Stimulated activated CD8-positive, alpha-beta memory T cell treated with anti-CD3 and anti-CD28 coated beads, Interleukin-7, amount 100 ng/mL, for 48 hours (primary cell): ENCODE data around the gene DNAJB8.
A peak's percentile ranks its signal among the peaks of the same experiment; 100 is the strongest.

ENCODE experiments used
- DNase-seq, 2 donors: peaks; one replicate each; pipeline ENCODE4 v3.0.0-alpha.2; 2020; ENCODE audit warnings: low read depth in 1 of 2; ENCODE audit errors: extremely low read depth in 1 of 2

DNAJB8 gene

GRCh38 chr3:128452120-128452519 lies 14.6 kb downstream of the DNAJB8 start:
- DNase-seq = no peak

GRCh38 chr3:128449111-128449638 lies 17.5 kb downstream of the DNAJB8 start:
- no peak for DNase-seq

DNA sequence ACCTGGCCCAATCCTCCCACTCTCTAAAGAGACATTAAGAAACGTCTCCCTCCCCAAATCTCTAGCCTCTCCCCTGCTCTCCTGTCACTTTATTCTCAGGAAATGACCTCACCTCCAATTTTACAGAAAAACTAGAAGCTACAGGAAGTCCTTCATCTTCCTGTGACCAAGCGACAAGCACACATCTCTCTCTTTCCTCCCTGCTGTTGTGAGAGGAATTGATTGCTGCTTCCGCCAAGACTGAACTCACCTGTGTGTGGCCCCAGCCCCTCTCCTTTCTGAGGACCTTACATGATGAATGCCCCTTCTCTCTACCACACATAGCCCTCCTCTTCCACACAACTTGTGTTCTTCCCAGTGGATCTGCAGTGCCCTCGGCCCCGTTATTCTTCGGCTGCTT lies 18.2 kb downstream of the DNAJB8 start:
- peak in 1 of 2 donors; percentile 4 for DNase-seq

DNA sequence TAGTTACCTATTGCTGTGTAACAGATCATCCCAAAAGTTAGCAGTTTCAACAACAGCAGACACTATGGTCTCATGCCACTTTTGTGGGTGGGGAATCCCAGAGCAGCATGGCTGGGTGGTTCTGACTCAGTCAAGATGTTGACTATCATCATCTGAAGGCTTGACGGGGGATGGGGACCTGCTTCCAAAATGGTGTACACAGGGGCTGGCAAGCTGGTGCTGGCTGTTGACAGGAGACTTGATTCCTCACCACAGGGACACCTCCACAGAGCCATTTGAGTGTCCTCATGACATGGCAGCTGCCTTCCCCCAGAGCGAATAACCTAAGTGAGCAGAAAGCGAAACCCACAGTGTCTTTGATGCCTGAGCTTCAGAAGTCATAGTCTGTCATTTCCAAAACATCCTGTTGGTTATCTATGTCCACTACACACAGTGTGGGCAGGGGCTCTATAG lies 19.1 kb downstream of the DNAJB8 start:
- DNase-seq = peak; percentile 39 to 82

GRCh38 chr3:128446821-128447220 lies 19.9 kb downstream of the DNAJB8 start:
- DNase-seq = no peak

DNA sequence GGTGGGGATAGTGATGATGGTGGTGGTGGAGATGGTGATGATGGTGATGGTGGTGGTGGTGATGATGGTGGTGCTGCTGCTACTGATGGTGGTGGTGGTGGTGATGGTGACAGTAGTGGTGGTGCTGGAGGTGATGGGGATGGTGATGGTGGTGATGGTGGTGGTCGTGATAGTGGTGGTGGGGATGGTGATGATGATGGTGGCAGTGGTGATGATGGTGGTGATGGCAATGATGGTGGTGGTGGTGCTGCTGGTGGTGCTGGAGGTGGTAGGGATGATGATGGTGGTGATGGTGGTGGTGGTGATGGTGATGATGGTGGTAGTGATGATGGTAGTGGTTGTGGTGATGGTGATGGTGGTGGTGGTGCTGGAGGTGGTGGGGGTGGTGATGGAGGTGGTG lies 21.3 kb downstream of the DNAJB8 start:
- no peak for DNase-seq

DNA sequence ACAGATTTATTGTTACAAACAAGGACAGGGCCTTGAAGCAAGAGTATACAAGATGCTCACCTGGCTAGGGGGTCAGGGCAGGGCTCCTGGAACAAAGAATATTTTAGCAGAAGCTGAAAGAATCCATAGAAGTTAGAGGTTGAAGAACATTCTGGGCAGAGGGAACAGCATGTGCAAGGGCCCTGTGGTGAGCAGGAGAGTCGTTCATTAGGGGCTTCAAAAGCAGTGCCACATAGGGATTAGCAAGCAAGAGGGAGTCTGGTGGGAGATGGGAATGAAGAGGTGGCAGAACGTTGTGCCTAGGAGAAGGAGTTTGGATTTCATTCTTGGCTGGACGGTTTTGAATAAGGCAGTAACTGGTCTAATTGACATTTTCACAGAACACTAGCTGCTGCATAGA lies 22.9 kb downstream of the DNAJB8 start:
- no peak for DNase-seq

DNA sequence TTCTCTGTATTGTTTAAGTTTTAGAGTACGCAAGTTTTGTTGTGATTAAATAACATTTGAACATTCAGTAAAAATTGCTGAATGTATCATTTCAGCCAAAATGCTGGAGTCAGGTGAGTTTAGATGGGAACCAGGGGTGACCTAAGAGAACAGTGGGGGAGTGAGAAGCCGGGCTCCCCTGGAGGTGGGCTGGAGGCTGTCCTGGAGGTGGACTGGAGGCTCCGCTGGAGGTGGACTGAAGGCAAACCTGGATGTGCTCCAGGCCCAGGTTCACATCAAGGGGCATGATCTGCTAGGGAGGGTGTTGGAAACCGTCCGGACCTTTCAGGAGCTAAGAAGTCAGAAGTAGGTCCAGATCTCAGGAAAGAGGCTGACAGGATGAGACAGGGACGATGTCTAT lies 23.7 kb downstream of the DNAJB8 start:
- DNase-seq = no peak

DNA sequence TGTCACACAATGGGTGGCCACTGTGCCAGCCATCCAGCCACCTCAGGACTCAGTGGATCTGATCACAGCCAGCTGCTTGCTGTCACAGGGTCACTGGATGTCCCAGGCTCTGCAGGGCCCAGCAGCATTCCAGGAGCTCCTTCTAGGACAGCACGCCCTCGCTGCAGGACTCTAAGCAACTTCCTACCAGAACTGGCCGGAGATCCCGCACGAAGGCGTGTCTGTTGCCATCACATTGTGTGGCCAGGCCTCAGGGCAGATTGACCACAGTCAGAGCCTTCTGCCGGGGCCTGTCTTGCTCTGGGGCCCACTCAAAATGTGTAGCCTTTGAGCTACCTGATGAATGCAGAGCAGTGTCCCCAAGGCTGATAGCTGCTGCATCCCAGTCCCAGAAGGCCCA lies 24.6 kb downstream of the DNAJB8 start:
- no peak for DNase-seq

- no peak for DNase-seq
Observed at GRCh38 chr3:128439226-128439625, 27.5 kb downstream of the DNAJB8 start.

DNA sequence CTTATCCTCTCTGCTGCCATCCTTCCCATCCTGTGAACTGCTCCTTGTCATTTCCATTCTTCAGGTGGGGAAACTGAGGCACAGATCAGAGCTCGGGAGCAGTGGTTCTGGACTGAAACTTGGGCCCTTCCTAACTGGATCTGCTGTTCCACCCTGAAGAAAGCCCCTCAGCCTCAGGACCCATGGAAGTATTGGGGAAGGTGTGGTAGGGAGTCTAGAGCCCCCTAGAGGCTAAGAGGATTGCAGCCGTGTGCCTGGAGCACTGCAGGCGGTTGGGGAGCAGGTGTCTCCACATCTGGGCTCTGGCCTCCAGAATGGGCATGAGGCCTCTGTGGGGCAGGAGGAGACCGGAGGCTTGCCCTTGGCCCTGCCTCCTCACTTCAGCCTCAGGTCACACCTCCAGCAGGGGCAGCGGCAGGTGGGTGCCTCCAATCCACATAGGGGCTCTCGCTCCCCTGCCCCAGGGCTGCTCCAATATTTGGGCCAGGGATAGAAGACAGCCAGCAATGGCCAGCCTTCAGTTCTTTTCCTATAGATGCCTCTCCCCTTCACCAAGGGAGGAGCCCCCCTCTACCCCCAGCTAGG lies 28.1 kb downstream of the DNAJB8 start:
- DNase-seq = no peak

GRCh38 chr3:128436214-128436613 lies 30.5 kb downstream of the DNAJB8 start:
- no peak for DNase-seq

DNA sequence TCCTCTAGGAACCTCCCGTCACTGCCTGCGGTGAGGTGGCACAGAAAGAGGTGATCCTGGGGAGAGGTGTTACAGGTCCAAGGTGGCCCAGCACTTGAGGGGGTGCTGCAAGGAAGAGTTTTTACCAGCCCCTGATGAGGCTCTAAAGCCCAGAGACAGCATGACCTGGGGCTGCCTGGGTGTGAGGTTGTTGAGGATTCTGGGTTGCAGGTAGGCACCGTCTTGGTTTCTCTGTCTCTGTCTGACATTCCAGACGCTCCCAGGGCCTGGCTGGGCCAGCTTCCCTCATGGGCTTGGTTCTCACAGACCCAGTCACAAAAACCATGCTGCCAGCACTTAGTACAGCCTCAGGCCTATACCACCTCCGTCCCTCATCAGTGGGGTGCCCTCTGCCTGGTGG lies 31.1 kb downstream of the DNAJB8 start:
- DNase-seq = no peak

DNA sequence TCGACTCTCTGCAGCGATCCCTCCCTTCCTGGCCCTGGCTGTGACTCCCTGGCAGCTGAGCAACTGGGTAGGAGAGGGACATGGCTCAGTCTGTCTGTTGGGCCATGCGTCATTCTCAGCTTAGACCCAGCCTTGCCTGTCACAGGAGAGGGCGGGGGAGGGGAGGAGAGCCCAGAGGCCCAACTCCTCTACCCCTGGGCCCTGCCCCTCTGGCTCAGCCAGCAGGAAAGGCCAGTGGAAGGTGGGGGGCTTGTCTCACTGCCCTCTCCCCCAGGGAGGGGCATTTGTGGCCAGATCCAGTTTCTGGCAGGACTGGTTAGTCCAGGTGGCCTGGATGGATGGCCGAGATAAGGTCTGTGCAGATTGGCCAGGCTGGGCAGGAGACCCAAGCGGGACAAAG lies 31.6 kb downstream of the DNAJB8 start:
- DNase-seq = no peak

DNA sequence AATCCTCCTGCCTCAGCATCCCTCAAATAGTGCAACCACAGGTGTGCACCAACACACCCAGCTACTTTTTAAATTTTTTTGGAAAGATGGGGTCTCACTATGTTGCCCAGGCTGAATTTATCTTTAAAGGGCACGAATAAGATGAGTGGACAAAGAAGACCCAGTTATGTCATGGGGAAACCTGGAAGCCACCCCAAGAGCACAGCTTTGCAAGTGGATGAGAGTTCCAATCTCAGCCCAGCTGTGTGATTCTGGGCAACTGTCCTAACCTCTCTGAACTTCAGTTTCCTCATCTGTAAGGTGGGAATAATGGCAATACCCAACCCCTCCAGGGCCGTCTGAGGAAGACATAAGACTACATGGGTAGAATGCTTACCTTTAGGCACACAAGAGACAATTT lies 32.2 kb downstream of the DNAJB8 start:
- no peak for DNase-seq

DNA sequence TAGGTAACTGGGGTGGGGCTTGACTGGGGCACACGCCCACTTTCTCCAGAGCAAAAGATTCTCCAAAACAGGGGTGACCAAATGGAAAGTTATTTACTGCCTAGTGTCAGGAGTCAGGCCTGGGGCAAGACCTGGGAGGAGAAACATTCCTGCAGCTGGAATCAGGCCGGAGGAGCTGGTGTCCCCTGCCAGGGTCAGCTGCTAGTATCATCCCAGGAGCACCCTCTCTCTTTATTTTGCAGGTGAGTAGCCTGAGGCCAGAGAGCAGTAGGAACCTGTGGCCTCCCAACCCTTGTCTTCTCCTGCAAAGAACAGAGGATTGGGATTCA lies 32.9 kb downstream of the DNAJB8 start:
- DNase-seq = no peak

- DNase-seq = no peak
Observed at GRCh38 chr3:128432971-128433836, 33.5 kb downstream of the DNAJB8 start.

DNA sequence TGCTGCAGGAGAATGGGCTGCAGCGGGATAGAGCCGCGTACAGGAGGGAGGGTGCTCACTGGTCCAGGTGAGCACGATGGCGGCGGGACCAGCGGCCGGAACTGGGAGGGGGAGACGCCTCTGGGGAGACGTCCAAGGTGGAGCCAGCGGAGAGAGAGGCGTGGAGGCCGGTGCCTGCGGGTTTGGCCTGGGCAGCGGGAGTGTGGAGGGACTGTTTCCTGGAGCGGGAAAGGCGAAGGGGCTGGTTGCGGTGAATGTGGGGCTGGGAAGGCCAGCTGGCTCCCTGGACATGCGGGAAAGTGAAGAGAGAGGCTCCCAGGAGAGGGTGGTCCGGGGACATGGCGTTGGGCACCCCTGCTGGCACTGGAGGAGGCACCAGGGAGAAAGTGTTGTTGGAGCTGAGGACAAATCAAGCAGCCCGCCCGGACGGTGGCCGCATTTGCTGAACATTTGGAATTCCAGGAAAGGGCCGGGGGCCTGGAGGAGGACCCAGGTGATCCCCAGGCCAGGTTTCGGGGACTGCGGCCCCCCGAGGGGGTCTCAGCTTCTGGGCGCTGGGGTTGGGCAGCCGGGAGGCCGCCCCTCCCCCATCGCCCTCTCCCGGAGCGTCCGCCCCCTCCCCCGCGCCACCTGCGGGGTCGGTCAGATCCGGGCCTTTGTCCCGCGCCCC lies 34.3 kb downstream of the DNAJB8 start:
- DNase-seq = no peak

- DNase-seq = no peak
Observed at GRCh38 chr3:128431803-128432300, 34.8 kb downstream of the DNAJB8 start.

DNA sequence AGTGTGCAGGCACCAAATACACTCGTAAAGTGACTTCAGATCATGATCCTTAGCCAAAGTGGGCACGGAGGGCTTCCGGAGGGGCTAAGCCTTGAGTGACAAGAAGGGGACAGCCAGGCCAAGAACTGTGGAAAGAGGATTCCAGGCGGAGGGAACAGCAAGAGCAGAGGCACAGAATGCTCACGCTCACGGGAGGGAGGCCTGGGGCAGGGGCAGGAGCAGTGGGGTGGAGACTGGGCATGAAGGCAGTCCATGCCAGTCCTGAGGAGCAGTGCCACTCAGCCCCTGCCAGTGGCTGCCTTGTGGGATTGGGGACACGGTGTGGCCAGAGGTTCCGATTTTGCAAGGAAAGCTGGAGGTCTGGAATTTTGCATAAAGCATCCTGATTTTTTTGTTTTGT lies 36.0 kb downstream of the DNAJB8 start:
- no peak for DNase-seq

GRCh38 chr3:128430301-128430700 lies 36.4 kb downstream of the DNAJB8 start:
- no peak for DNase-seq

- no peak for DNase-seq
Observed at GRCh38 chr3:128429751-128430150, 36.9 kb downstream of the DNAJB8 start.
